GM12865 (cell line): ENCODE results near the gene SLC12A3.
"Not testable (repeated sequence)": the region's sequence is repeated elsewhere in the genome, so short reads cannot be mapped to it uniquely, and the experiment has no call there.

Experiments
- DNase-seq: peaks from one replicate; pipeline ENCODE4 v3.0.0; 2010; ENCODE audit warnings: low read depth
- H3K4me3 ChIP-seq: 2 replicates; pipeline ENCODE4 v1.5.1; 2011; ENCODE audit warnings: mild to moderate bottlenecking, low read depth, low read length, control low read depth
- TF ChIP-seq, protein P1 (sequence below): IDR thresholded peaks from 2 replicates; pipeline ENCODE4 v1.5.1; 2011; ENCODE audit warnings: low read length, control low read depth, low read depth, inconsistent platforms; ENCODE audit not compliant: insufficient read depth; ENCODE audit errors: missing control alignments

SLC12A3 gene

DNA sequence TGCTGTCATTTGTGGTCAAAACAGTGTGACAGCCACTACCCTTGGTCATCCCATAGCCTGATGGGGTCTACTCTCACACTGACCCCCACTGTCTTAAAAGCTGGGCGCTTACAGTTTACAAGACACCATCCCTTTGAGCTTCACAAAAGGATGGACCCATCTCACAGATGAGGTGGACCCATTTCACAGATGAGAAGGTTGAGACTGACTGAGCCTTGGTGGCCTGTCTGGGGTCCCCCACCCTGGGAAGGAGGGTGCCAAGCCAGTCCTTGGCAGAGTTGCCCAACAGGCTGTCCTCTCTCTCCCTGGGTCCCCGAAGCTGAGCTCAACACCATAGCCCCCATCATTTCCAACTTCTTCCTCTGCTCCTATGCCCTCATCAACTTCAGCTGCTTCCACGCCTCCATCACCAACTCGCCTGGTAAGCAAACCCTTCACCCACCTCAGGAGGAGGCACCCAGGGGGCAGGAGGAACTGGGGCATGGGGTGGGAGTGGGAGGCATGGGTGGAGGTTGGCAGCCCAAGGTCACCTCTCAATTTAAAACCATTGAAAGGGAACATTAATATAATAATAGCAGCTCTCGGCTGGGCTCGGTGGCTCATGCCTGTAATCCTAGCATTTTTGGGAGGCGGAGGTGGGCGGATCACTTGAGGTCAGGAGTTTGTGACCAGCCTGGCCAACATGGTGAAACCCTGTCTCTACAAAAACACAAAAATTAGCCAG is 17.2 kb downstream of the SLC12A3 start:
- TF ChIP-seq, protein P1, sequence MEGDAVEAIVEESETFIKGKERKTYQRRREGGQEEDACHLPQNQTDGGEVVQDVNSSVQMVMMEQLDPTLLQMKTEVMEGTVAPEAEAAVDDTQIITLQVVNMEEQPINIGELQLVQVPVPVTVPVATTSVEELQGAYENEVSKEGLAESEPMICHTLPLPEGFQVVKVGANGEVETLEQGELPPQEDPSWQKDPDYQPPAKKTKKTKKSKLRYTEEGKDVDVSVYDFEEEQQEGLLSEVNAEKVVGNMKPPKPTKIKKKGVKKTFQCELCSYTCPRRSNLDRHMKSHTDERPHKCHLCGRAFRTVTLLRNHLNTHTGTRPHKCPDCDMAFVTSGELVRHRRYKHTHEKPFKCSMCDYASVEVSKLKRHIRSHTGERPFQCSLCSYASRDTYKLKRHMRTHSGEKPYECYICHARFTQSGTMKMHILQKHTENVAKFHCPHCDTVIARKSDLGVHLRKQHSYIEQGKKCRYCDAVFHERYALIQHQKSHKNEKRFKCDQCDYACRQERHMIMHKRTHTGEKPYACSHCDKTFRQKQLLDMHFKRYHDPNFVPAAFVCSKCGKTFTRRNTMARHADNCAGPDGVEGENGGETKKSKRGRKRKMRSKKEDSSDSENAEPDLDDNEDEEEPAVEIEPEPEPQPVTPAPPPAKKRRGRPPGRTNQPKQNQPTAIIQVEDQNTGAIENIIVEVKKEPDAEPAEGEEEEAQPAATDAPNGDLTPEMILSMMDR, result no peak
- no peak overlapping the region for H3K4me3 ChIP-seq
- no peak for DNase-seq

DNA sequence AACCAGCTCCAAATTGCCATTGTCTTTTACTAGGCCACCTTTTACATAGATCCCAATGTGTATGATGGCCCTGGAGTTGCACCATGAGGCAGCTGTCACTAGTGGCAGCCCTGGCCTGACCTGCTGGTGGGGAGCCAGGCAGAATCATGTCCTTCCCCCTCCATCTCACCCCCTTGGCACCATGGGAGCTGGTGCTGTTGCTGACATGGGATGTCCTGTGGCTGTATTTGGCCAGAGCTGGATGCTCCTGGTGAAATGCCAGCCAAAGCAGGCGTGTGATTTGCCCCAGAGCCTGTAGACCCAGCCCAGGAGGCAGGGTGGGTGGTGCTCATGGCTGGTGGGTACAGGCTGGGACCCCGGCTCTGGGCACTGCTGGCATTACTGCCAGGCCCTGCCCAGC is 18.6 kb downstream of the SLC12A3 start:
- no peak overlapping the region for H3K4me3 ChIP-seq
- TF ChIP-seq, protein P1, result no peak
- no peak for DNase-seq

DNA sequence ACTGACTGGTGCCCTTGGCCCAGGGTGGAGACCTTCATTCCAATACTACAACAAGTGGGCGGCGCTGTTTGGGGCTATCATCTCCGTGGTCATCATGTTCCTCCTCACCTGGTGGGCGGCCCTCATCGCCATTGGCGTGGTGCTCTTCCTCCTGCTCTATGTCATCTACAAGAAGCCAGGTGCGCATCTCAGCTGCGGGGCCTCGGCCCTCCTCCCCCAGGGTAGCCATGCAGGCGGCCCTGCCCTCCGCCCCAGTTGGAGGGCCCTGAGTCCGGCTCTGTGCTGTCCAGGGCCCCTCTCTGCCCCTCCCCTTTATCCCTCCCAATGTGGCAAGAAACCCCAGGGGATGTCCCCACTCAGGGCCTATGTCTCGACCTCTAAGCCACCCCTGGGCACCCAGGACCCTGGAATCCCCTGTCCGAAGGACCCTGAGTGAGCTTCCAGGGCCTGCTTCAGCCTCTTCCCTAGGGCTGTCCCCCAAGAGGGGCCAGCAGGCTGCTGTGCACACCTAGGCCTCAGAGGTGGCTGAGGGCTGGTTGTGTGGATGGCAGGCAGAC is 19.1 kb downstream of the SLC12A3 start:
- no peak for DNase-seq
- TF ChIP-seq, protein P1, result no peak
- no peak overlapping the region for H3K4me3 ChIP-seq

DNA sequence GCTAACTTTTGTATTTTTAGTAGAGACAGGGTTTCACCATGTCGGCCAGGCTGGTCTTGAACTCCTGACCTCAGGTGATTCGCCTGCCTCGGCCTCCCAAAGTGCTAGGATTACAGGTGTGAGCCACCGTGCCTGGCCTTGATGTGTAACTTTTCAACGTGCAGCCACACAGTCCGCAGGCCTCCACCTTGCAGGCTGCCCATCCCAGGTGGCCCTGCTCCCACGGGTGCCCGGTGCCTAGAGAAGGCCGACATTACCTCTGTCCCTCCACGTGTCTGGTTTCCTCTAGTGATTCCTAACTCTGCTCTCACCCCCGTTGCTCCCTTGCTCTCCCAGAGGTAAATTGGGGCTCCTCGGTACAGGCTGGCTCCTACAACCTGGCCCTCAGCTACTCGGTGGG is 19.9 kb downstream of the SLC12A3 start:
- H3K4me3 ChIP-seq, DNase-seq: not testable (repeated sequence)

DNA sequence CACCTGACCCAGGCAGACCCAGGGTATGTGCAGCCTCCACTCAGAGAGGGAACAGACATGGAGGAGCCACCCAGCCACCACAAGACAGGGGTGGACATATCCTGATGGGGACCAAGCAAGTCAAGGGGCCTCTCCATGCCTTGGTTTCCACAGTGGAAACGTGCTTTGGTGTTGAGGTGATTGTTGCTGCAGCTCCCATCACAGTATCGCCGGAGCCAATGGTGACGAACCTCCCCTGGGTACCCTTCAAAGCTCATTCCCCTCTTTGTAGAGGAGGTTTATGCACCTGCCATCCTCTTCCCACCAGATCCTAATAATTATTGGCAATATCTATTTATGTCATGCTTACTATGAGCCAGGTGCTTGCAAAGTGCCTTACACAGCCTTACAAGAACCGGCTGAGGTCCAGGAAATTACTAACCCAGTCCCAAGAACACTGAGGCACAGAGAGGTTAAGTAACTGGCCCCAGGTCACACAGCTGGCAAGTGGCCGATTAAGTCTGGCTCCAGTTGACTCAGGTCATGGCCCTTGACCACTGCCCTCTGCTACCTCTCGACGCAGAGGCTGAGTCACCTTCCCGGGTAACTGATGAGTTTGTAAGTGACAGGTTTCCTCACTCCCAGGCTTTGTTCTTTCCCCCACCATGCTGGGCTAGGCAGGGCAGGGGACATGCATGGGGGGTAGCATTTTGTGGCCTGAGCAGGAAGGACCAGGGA is 20.6 kb downstream of the SLC12A3 start:
- TF ChIP-seq, protein P1, result no peak
- DNase-seq, result no peak
- H3K4me3 ChIP-seq, result no peak overlapping the region

DNA sequence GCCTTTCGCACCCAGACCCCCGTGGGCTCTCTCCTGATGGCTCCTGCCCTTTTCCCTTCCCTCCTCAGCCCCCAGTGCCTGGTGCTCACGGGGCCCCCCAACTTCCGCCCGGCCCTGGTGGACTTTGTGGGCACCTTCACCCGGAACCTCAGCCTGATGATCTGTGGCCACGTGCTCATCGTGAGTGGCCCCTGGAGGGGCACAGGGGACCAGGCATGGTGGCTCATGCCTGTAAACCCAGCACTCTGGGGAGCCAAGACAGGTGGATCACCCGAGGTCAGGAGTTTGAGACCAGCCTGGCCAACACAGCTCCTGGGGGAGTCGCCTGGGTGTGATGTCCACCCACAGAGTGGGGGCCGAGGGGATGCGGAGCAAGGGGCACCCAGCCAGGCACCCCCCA is 21.3 kb downstream of the SLC12A3 start:
- H3K4me3 ChIP-seq, result no peak overlapping the region
- no peak for DNase-seq
- TF ChIP-seq, protein P1, result no peak

DNA sequence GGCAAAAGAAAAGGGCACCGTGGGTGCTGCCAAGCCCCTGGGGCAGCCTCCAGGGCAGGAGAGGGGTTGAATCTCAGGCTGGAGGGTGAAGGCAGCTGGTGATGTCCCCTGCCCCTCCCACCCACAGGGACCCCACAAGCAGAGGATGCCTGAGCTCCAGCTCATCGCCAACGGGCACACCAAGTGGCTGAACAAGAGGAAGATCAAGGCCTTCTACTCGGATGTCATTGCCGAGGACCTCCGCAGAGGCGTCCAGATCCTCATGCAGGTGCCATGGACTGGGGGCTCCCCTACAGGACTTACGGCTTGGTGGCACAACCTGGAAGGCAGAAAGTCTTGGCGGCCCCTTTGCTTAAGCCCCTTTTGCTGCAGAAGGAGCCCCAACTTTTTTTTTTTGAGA is 21.8 kb downstream of the SLC12A3 start:
- TF ChIP-seq, protein P1, result no peak
- no peak for DNase-seq
- no peak overlapping the region for H3K4me3 ChIP-seq
